NCI-H2196 (cell line): ENCODE results near the gene TSSK2.

Source experiments
- DNase-seq: peaks from one replicate; lab custom pipeline; 2025; ENCODE audit not compliant: unreplicated experiment; lab: John Stamatoyannopoulos, UW

Gene TSSK2

GRCh38 chr22:19180234-19180633 is 49.1 kb downstream of the TSSK2 start:
- no peak for DNase-seq

- no peak for DNase-seq
Observed at GRCh38 chr22:19180740-19181410, 49.8 kb downstream of the TSSK2 start.

GRCh38 chr22:19181786-19182471 is 50.8 kb downstream of the TSSK2 start:
- no peak for DNase-seq
